Activated CD4-positive, alpha-beta T cell treated with anti-CD3 and anti-CD28 coated beads, Interleukin-2, amount 10 ng/mL, durations not matched to agents 24 days and 14 days (primary cell): Measurements from ENCODE around the gene ABCF3. TPM values are rescaled to one million over a fixed set of nuclear protein-coding genes. Genes with fewer than 3 reads are reported as not detected.

Source experiments
- total RNA-seq: library from RNA; stranded (reverse); gene quantifications from 2 replicates; pipeline ENCODE4 v1.2.3, GENCODE V29; 2022

Gene ABCF3
- total RNA-seq, 1 donor from 2014 or later, result 66.9 TPM

Other genes starting within 250 kb of the ABCF3 start
- 19.7 and 22.1 TPM in 2 replicates for gene ABCC5, start 168.3 kb upstream of the ABCF3 start, total RNA-seq
- not detected in 2 replicates for gene HTR3D, start 154.5 kb upstream of the ABCF3 start, total RNA-seq
- gene HTR3C, start 133.2 kb upstream of the ABCF3 start, total RNA-seq, result not detected in 2 replicates
- gene HTR3E, start 89.1 kb upstream of the ABCF3 start, total RNA-seq, result not detected in 2 replicates
- 72.2 and 74.7 TPM in 2 replicates for gene EIF2B5, start 50.8 kb upstream of the ABCF3 start, total RNA-seq
- gene DVL3, start 30.8 kb upstream of the ABCF3 start, total RNA-seq, result 49.0 and 54.5 TPM in 2 replicates
- 241 and 242 TPM in 2 replicates for gene AP2M1, start 11.3 kb upstream of the ABCF3 start, total RNA-seq
- gene VWA5B2, start 43.4 kb downstream of the ABCF3 start, total RNA-seq, result not detected in 2 replicates
- gene ALG3, start 62.8 kb downstream of the ABCF3 start, total RNA-seq, result 82.5 and 85.3 TPM in 2 replicates
- 14.3 and 15.9 TPM in 2 replicates for gene EEF1AKMT4, start 63.5 kb downstream of the ABCF3 start, total RNA-seq
- 0.14 TPM in 2 replicates for gene CAMK2N2, start 75.4 kb downstream of the ABCF3 start, total RNA-seq
- gene ECE2, start 89.8 kb downstream of the ABCF3 start, total RNA-seq, result not detected in 2 replicates
- 280 and 283 TPM in 2 replicates for gene PSMD2, start 113.0 kb downstream of the ABCF3 start, total RNA-seq
- 680 and 700 TPM in 2 replicates for gene EIF4G1, start 128.4 kb downstream of the ABCF3 start, total RNA-seq
- 8.6 and 8.7 TPM in 2 replicates for gene FAM131A, start 151.4 kb downstream of the ABCF3 start, total RNA-seq
- 8.3 and 8.4 TPM in 2 replicates for gene CLCN2, start 175.4 kb downstream of the ABCF3 start, total RNA-seq
- 159 and 161 TPM in 2 replicates for gene POLR2H, start 175.5 kb downstream of the ABCF3 start, total RNA-seq
- not detected in 2 replicates for gene THPO, start 192.0 kb downstream of the ABCF3 start, total RNA-seq
- 0.07 TPM in 1 of 2 replicates, not detected in the other for gene CHRD, start 193.9 kb downstream of the ABCF3 start, total RNA-seq